ENCODE results near the gene ADK.

ADK gene

DNA sequence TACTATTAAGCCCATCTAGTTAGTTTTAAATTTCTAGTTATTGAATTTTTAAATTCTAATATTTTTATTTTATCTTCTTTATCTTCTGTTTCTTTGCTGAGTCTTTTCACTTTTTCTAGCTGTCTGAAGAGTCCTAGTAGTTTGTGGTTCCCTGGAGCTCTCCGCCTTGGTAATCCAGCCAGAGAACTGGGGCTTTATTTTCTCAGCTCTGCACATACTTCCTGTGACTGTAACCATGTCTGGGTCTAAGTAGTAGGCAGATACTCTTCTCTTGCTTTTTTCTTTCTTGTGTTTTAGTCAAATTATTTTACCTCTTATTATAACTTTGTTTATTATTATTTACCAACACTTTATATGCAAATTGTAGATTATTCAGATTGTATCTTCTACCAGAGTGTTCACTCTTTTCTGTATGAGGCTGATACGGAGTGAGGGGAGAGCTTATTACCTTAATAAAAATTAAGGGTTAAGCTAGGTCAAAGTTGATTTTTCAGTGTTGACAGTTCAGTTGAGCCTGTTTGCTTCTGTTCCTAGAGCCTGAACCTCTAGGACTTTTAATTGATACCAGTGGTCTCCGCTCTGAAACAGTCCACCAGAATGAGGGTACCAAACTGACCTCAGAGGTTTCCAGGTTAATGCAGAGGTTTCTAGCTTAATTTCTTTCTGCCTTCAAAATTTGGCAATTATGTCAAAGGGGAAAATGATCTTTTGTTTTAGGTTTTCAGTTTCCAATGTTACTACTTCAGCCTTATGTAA is 155.4 kb downstream of the ADK start:
- Histone ChIP-seq H3K27me3 (ENCODE audit: insufficient read depth, low read depth) (no peaks in the 10 kb centered on the region), H3K9ac (no peak overlapping the region), H4K20me1 (ENCODE audit: insufficient read depth) (no peaks in the 10 kb centered on the region), H3K36me3 (ENCODE audit: insufficient read depth) (no peaks in the 10 kb centered on the region), H3K79me2 (ENCODE audit: insufficient read depth, low read depth) (no peaks in the 10 kb centered on the region), H3K4me2 (peak overlapping the region; percentile 50; the same call in 1 of the 2 replicates), H3K4me1 (ENCODE audit: low read depth, poor library complexity, severe bottlenecking) (peaks cover 33% of the 10 kb centered on the region), H3K4me3 (IDR thresholded peaks at IDR 0.05; ENCODE audit: insufficient read depth, low read depth, low read length) (no peak overlapping the region), H2AFZ (ENCODE audit: low read depth) (no peak overlapping the region), H3K27ac (peak overlapping the region; percentile 40; the same call in 1 of the 2 replicates)
- TF ChIP-seq, protein P1, sequence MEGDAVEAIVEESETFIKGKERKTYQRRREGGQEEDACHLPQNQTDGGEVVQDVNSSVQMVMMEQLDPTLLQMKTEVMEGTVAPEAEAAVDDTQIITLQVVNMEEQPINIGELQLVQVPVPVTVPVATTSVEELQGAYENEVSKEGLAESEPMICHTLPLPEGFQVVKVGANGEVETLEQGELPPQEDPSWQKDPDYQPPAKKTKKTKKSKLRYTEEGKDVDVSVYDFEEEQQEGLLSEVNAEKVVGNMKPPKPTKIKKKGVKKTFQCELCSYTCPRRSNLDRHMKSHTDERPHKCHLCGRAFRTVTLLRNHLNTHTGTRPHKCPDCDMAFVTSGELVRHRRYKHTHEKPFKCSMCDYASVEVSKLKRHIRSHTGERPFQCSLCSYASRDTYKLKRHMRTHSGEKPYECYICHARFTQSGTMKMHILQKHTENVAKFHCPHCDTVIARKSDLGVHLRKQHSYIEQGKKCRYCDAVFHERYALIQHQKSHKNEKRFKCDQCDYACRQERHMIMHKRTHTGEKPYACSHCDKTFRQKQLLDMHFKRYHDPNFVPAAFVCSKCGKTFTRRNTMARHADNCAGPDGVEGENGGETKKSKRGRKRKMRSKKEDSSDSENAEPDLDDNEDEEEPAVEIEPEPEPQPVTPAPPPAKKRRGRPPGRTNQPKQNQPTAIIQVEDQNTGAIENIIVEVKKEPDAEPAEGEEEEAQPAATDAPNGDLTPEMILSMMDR (conservative IDR thresholded peaks at IDR 0.05; ENCODE audit: low read depth, low read length): no peak

GRCh38 chr10:74307061-74307651 is 156.1 kb downstream of the ADK start:
- Histone ChIP-seq H3K4me2 (peak overlapping the region; percentile 50; the same call in 1 of the 2 replicates), H3K4me3 (IDR thresholded peaks at IDR 0.05; ENCODE audit: insufficient read depth, low read depth, low read length) (no peak overlapping the region), H3K79me2 (ENCODE audit: insufficient read depth, low read depth) (no peaks in the 10 kb centered on the region), H3K36me3 (ENCODE audit: insufficient read depth) (no peaks in the 10 kb centered on the region), H4K20me1 (ENCODE audit: insufficient read depth) (no peaks in the 10 kb centered on the region), H3K9ac (no peak overlapping the region; the same call in 1 of the 2 replicates), H2AFZ (ENCODE audit: low read depth) (no peak overlapping the region), H3K27me3 (ENCODE audit: insufficient read depth, low read depth) (no peaks in the 10 kb centered on the region), H3K4me1 (ENCODE audit: low read depth, poor library complexity, severe bottlenecking) (peaks cover 33% of the 10 kb centered on the region), H3K27ac (peak overlapping the region; percentile 40; the same call in 1 of the 2 replicates)
- TF ChIP-seq, protein P1 (conservative IDR thresholded peaks at IDR 0.05; ENCODE audit: low read depth, low read length): no peak

DNA sequence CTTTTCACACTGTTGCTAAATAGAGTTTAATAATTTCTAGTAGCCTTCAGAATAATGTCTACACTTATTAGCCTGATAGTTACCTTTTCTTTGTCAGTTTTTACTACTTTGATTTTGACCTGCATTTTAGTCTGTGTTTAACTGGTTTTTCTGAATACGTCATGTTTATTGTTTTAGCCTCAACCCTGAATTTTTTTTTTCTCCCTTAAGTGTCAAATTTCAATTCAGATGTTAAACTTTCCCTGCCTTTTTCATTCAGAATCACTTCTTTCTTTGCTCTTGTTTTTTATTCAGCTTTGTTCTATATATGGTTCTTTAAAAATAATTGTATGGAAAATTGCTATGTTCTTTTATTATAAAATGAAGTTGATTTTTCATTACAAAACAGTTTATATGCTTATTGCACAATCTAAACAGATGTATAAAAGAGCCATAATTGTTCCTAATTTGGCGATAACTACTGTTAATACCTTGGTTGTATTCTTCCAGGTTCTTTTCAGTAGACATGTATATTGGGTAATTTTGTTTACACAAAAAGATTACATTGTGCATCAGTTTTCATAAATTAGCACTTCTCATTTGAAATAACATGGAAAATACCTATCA is 159.7 kb downstream of the ADK start:
- Histone ChIP-seq H3K4me3 (IDR thresholded peaks at IDR 0.05; ENCODE audit: insufficient read depth, low read depth, low read length) (no peak overlapping the region), H3K27ac (no peak overlapping the region), H4K20me1 (ENCODE audit: insufficient read depth) (no peaks in the 10 kb centered on the region), H3K36me3 (ENCODE audit: insufficient read depth) (no peaks in the 10 kb centered on the region), H3K4me2 (no peak overlapping the region), H2AFZ (ENCODE audit: low read depth) (no peak overlapping the region), H3K4me1 (ENCODE audit: low read depth, poor library complexity, severe bottlenecking) (peaks cover 25% of the 10 kb centered on the region), H3K27me3 (ENCODE audit: insufficient read depth, low read depth) (no peaks in the 10 kb centered on the region), H3K79me2 (ENCODE audit: insufficient read depth, low read depth) (no peaks in the 10 kb centered on the region), H3K9ac (no peak overlapping the region)
- TF ChIP-seq, protein P1 (conservative IDR thresholded peaks at IDR 0.05; ENCODE audit: low read depth, low read length): no peak

DNA sequence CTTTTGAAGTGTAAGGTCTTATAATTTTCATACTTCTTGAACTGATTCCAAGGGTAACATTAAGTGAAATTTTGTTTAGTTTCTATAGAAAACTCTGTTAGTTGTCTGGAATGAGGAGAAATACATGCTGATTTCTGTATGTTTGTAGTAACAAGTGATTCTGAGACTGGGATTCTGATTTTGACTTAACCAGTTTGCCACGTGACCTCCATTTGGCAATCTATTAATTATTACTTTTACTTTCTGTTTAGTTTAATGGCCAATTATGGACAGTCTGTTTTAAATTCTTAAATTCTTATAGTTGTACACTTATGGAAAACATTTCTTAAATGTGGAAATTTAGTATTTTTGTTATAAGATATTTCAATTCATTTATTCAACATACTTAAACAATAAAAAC is 163.1 kb downstream of the ADK start:
- H3K9ac ChIP-seq: no peak overlapping the region
- TF ChIP-seq, protein P1 (conservative IDR thresholded peaks at IDR 0.05; ENCODE audit: low read depth, low read length): no peak
- no peak overlapping the region for H2AFZ ChIP-seq (ENCODE audit: low read depth)
- H3K4me2 ChIP-seq: no peak overlapping the region
- H4K20me1 ChIP-seq (ENCODE audit: insufficient read depth): no peaks in the 10 kb centered on the region
- H3K36me3 ChIP-seq (ENCODE audit: insufficient read depth): no peaks in the 10 kb centered on the region
- no peak overlapping the region for H3K27ac ChIP-seq
- no peaks in the 10 kb centered on the region for H3K4me1 ChIP-seq (ENCODE audit: low read depth, poor library complexity, severe bottlenecking)
- no peaks in the 10 kb centered on the region for H3K27me3 ChIP-seq (ENCODE audit: insufficient read depth, low read depth)
- no peak overlapping the region for H3K4me3 ChIP-seq (IDR thresholded peaks at IDR 0.05; ENCODE audit: insufficient read depth, low read depth, low read length)
- no peaks in the 10 kb centered on the region for H3K79me2 ChIP-seq (ENCODE audit: insufficient read depth, low read depth)
